Limb (tissue), 2 donors: ENCODE results near the gene TAOK2.
"Not testable (repeated sequence)": the region's sequence is repeated elsewhere in the genome, so short reads cannot be mapped to it uniquely, and the experiment has no call there.

ENCODE experiments used
- DNase-seq, 2 donors: peaks; one replicate each; pipeline ENCODE4 v3.0.0-alpha.2; 2016; ENCODE audit errors: extremely low spot score in 2 of 2

Gene TAOK2

DNA sequence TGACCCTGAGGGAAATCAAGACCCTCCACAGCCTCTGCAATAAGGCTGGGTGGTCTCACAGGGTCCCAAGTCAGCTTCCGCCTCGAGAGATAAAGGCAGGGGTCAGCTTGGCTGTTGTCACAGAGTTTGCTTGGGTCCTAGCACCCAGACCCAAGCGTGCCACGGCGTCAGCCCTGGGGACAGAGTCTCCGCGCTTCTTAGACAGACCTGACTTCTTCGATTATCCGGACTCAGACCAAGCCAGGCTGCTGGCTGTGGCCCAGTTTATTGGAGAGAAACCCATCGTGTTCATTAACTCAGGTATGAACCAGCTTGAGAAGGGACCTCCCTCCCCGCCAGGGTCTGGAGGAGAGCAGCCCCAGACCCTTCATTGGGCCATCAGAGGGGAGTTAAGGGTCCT lies 49.9 kb downstream of the TAOK2 start:
- DNase-seq: no peak

DNA sequence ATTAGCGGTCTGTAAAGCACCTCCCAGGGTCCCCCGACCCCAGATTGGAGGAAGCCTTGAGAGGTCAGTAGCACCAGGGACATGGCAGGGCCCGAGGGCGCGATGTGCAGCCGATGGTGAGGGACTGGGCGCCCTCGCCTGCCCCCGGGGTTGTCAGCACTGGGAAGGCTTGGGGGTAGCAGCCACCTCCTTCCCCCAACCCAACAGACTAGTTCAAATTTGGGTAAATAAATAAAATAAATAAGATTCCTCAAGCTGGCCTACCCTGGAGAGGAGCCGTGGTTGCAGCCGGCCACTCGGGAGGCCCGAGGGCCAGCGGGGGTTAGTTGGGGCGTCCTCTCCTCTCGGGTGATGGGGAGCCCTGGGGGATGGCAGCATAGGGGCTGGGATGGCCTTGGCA lies 50.8 kb downstream of the TAOK2 start:
- no peak for DNase-seq

DNA sequence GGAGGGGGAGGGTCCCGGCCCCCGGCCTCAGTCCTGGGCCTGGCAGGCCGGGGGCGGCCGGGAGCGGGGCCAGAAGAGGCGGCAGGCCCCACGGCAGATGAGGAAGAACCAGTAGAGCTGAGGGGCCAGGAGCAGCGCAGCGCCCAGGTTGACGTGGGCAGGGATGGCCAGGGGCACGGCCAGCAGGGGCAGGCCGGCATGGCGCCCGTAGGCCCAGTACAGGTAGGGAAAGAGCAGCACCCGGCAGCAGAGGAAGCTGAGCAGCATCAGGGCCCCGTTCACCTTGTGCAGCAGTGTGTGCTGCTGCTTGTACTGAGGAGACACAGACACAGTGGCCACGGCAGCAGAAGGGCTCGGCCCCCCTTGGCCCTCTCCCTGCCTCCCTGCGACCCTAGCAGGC lies 51.5 kb downstream of the TAOK2 start:
- no peak for DNase-seq

DNA sequence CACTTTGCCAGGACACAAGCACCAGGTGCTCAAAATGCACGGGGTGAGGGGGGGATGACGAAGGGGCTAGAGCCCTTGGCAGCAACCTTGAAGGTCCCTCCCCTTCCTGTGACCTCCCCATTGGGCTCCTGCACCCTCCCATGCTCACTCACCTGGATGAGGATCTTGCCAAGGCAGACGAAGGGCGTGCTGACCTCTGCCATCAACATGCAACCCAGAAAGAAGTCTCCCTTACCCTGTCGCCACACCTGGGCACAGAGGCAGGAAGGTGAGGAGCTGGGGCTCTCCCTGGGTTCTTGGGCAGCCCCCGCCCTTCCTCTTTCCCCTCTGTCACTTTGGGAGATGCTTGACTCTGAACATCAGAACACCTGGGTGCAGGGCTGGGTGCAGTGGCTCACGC lies 51.9 kb downstream of the TAOK2 start:
- DNase-seq: no peak

DNA sequence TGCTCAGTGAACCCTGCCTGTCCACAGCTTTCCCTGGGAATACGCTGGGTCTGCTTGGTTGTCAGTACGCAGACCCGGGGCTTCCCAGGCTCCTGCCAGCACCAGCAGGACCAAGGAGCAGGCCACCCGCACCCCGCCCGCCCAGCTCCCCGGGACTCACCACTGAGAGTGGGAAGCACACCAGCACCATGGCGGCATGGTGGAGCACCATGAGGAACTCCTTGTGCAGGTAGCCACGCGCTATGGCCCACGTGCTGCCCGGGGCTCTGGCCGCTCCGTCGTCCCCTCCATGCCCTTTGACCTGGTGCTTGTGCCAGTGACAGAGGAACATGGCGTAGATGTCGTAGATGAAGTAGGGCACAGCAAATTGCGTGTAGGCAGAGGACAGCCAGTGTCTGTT lies 52.8 kb downstream of the TAOK2 start:
- DNase-seq: no peak

DNA sequence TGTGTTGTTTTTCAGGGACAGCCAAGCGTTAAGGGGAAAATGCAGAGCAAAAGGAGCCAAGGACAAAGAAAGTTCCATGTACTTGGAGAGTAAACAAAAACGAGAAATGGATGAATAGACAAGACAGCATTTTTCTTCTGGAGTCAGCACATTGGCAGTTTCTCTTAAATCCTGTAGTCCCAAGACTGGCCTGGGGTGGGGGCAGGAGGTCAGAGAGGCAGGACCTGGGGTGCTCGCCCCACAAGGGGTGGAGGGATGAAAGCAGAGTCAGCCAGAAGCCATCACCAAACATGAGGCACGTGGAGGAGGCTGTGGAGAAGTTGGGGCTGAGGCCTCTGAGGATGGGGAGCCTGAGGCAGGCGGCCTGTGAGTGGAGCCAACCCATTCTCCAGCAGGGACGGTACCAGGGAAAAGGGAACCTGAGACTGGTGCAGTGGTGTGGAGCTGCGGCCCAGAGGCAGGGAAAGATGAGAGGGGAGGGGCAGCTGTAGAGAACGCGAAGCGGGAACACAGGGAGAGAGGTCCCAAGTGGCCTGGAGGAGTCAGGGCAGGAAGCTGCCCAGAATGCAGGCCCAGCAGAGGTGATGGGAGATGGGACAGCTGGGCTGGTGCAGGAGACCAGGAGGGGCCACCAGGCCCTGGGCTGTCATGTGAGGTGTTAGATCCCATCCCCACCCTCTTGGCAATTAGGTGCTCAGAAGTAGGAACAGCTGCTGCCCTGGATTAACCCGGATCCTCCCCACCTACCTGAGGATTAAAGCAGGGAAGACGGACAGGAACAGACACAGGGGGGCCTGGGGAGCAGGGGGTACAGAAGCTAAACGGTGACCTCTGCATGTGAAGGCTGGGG lies 54.1 kb downstream of the TAOK2 start:
- DNase-seq: no peak

DNA sequence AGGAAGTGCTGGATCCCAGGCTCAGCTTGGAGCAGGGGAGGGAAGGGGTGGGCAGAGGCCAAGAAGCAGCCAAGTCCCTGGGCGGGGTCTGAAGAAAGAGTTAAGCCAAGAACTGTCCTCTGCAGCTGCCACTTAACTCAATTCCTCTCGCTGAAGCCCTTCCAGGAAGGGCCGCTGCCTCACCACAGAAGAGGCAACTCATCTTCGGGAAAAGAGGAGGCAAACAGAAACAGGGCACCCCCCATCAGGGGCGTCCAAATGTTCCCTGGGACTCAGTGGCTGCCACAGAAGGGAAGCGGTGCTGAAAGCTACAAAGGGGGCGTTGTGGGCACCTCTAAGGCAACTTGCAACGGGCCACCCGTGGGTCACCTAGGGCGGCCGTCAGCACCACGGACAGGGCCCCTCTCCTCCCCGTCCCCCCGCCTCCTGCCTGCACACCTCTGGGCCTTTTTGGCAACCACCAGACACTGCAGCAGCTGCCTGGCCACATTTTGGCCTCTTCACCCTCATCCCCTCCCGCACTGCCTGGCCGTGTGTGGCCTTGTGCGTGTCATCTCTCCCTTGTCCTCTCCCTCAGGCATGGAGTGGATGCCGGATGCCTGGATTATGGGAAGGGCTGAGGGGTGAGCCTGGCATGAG lies 54.9 kb downstream of the TAOK2 start:
- DNase-seq: peak; percentile 29 to 73

DNA sequence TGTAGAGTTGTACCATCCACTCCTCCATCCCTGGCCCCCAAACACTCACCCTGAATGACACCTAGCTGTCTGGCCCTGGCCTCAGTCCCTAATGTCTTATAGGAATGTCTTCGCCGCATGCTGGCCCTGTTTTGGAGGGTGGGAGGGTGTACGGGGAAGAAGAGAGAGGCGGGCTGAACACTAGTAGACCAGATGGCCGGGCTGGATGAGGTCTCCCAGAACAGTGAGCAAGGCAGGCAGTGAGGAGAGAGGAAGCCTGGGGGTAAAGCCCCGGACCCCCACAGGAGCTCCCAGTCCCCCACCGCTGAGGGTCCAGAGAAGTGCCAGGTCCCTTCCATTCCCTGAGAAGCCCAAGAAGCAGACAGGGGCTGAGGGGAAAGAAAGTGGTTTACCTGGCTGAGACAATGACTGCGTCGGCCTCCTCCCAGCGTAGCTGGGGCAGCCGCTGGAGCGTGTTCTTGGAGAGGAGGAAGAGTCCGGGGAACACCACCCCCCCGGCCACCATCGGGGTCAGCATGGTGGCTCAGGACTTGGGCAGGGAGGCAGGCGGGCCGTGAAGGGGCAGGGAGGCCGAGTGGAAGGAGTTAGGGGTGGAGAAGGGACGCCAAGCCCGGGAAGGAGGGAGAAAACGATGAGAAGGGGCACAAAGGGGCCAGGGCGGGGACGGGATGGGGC lies 56.5 kb downstream of the TAOK2 start:
- no peak for DNase-seq

DNA sequence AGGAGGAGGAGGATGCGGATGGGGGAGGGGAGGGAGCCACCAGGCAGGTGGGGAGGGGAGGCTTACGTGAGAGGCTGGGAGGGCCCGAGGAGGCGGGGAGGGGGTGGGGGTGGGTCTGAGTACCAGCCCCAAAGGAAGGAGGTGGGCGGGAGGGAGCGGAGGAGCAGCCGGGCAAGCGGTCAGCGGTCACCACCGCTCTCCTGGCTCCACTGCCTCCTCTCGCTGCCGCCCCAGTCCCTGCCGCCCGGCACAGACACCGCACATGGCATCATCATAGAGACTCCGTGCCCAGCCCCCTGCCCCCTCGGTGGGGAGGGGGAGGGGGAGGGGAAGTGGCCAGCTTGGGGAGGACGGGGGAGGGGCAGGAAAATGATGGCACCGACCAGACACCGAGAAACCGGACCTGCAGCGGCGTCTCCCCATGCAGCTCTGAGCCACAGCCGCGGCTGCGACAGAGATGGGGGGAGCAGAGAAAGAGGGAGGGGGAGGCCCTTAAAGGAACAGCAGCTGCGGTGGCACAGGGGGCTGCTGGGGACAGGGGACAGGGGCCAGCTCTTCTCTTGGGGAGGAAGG lies 57.3 kb downstream of the TAOK2 start, which contains the start of gene TLCD3B:
TSS of gene TLCD3B (minus strand) at position 431 of the 573 bp plus-strand sequence. CDS start 744 bp downstream, outside the sequence.
- peak in 1 of 2 donors; percentile 67 for DNase-seq

DNA sequence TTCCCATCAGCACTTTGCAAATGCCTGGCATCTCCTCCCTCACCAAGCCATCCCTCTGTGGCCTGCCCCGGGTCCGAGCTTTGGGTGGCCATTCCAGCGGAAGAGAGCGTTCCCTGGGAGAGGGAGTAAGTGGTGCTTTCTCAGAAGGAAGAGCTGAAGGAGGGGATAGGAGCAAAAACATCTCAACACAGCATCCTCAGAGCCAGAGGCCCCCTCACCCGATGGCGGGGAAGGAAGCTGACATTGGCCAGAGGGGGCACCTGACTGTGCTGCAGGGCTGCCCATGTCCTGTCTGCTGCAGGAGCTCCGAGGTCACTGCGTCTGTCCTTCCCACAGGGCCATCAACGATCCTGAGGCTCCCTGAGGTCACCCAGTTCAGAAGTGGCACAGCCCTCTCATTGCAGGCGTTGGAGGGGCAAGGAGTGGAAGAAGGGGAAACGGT lies 57.8 kb downstream of the TAOK2 start:
- DNase-seq: no peak

DNA sequence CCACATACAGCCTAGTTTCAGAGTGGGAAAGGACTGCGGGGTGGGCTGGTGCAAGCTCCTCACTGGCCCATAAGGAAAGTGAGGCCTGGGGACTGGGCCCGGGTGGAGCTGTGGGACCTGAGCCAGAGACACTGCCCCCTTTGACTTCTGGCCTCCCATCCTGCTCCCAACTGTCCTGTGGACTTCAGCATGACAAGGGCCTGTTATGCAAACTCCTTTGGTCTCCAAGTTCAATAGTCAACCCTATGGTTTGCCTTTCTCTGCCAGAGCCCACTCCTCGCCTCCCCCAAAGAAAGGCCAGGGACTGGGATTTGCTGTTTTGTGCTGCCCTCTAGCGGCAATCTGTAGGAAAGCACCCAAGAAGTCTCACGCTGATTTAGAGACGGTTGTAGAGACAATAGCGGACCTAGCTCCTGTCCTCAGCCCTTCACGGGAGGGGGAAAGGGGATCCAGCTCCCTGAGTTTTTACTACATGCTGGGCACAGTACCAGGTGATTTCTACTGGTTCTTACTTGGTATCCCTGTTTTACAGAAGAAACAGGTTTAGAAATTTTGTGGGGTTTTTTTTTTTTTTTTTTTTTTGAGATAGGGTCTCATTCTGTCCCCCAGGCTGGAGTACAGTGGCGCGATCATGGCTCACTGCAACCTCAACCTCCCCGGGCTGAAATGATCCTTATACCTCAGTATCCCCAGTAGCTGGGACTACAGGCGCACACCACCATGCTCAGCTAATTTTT lies 58.6 kb downstream of the TAOK2 start:
- peak; percentile 42 to 77 for DNase-seq

DNA sequence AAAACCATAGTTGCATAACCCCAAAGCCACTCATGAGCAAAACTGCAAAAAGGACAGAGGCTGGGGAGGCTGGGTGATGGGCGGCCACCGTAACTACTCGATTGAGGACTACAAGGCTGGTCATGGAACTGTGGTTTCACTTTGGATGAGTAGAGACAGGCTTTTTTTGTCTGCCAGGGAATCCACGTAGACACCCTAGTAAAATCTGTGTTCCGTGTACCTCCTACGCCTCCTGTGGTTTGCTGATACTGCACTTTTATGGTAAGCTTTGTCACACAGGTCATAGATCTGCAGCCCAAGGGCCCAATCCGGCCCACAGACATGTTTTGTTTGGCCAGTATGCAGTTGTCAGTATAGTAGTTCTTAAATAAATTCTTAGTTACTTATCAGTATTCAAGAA lies 59.6 kb downstream of the TAOK2 start:
- no peak for DNase-seq

DNA sequence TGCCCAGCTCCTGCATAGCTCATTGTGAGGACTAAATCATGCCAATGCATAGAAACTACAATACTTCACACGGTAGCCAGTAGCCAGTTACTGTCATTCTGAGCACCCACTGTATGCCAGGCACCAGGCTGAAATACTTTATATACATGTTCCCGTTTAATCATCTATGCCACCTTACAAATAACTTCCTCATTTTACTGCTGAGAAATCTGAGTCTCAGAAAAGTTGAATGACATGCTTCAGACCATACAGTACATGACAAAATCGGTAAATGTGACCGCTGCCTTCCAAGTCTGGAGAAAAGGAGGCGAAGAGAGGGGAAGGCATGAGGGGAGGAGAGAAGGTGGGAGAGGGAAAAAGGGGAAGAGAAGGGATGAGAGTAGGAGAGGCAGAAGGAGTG lies 66.6 kb downstream of the TAOK2 start:
- no peak for DNase-seq

DNA sequence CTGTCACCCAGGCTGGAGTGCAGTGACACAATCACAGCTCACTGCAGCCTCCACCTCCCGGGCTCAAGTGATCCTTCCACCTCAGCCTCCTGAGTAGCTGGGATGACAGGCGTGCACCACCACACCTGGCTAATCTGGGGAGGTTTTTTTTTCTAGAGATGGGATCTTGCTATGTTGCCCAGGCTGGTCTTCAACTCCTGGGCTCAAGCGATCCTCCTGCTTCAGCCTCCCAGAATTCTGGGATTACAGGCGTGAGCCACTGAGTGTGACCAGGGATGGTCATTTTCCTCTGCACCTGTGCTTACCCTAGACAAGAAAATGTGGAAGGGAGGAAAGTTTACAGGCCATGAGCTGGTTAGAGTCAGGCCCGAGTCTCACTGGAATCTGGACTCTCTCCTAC lies 67.0 kb downstream of the TAOK2 start:
- DNase-seq: not testable (repeated sequence)

DNA sequence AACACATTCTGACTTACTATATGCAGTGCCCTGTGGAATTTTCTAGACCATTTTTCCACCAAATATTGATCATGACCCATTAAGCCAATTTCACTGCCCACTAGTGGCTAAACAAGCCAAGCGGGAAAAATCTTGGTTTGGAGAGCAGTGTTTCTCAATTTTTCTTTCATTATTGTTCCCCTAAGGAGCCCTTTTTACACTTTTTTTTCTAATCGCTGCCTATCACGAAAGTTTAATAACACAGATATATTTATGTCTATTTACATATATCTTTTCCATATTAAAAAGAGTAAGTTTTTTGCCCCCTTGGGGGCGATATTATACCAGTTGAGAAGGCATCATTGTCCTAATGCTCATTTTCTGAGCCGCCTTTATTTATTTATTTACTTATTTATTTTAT lies 68.2 kb downstream of the TAOK2 start:
- DNase-seq: peak in 1 of 2 donors; percentile 24
